ENCODE data around the gene C10orf90.
A peak's percentile ranks its signal among the peaks of the same experiment; 100 is the strongest.
"Not testable (repeated sequence)": the region's sequence is repeated elsewhere in the genome, so short reads cannot be mapped to it uniquely, and the experiment has no call there.

Gene C10orf90

DNA sequence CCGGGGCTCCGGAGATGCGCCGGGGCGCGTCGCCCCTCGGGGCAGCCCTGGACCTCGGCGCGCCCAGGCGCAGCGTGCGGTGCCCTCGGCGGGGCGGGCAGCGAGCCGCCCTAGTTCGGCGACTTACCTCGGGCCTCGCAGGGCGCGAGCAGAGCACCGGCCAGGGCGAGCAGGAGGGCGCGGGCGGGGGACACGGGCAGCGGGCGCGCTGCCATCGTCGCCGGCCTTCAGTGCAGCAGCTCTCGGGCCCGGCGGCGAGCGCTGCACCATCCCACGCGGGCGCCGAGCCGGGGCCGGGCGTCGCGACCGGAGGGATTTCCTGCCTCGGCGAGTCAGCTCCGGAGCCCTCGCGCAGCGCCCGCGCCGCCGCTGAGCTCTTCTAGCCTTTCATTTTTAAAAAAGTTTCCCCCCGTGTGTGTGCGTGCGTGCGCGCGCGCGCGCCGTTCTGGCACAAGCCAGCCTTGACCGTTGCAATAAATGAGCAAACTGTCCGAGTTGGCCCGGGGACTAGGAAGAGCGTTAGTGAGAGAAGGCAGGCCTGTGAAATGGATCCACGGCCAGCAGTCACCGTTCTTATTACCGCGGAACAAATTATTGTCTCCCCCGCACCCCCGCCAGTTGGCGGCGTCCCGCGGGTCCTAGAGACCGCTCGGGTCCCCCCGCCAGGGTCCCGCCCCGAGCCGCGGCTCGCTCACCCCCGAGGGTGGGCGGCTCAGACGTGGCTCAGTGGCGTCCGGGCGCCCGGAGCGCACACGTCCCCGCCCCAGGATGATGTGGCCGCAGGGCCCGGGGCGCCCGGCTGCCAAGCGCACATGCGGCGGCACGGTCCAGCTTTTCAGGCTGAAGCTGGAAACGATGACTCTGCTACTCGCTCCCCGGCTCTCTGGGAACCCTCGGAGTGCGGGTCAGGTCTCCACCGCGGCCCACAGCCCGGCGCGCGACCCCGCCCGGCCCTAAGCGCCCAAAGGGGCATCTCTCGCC is 282.3 kb downstream of the C10orf90 start, which contains the start of gene ADAM12:
ADAM12 (minus strand) TSS at position 547 of the 981 bp plus-strand sequence; CDS start at position 215, 332 bp downstream.
- DNase-seq = peak in 3 of 4 experiments; percentile 7 to 34 (median 10)

DNA sequence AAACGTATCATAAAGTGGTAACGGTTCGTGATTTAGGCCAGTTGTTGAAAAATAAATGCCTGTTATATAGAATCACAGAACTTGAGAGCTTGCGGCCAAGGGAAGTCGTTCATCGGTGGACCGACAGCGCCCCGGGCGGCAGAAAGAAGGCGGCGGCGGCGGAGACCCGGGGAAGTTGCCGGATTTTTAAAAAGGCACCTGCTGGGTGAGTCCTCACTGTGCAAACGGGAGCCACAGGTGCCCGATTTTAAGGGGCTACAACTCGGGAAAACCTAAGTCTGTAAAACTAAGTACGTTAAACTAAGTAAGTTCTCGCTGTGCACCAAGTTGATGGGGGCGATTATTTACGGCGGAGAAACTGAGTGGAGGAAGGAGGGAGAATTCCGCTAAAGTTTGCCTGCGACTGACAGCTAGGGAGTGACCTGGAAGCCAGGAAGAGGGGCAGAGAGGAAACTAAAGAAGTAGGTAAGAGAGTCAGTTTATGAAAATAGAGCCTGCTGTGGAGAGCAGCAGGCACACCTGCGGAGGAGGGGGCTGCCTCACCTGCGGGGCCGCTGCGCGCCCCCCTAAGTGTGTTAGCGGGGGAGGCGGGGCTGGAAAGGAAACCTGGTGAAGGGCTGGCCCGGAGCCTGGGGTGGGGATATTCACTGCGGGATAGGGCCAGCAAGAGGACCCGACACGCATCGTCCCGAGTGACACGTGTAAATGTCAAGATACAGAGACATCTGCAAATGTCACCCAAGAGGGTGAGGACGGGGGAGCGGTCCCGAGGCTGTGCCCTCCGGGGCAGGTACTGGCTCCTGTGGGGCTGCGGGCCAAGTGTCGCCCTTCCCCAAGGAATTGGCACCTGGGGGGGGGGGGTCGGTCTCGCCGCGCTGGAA is 283.2 kb downstream of the C10orf90 start:
- DNase-seq = peak; percentile 51 to 81 (median 68)

DNA sequence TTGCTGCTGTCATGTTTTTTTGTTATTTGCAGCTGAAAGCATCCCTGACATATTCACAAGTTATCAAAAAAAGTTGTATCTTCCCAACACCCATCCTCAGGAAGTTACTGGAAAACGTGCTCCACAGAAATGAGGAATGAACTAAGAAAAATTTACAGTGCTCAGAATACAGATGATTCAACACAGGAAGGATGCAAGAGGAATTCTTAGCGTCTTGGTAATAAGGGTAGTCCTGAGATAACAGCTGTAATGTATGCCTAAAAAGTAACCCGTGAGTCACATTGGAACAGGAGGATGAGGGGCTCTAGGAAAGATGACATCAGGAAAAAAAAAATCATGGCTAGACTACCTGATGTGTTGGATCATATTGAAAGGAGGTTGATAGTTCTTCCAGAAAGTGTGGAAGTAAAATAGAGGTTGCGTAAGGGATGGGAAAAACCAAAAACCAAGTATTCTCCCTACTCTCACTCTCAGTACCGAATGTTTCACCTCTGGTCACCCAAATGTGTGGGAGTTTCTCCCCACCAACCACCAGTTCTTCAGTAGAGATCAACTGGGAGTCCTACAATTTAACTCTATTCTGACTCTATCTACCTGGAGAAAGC is 286.1 kb downstream of the C10orf90 start:
- no peak for DNase-seq

DNA sequence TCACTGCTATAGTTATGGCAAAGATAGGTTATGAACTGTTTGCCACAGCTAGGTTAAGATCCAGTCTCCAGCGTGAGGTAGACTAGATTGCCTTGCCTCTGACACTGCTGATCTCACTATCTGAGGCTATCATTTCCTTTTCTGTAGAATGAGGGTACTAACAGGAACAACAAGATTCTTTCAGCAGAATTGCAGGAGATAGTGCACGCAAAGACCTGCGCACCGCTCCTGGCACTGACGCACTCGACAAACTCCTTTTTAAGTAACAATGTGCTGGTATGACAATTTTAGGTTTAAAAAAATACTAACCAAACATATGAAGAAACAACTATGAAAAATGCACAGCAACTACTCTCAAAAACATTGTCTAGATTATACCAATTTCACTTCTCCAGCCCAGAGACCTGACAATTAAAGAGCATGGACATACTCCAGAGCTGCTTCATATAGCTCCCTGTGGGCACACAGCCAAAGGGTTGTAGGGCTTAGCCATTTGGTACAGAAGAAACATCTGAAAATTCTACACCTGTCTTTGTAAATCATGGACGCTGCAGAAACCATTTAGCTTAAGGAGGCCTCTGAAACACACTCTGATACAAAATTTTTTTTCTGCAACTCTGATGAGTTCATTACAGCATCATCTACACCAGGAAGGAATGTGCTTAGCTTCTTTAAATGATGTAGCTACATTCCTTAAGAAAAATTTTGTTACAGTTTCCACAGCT is 290.0 kb downstream of the C10orf90 start:
- no peak for DNase-seq

DNA sequence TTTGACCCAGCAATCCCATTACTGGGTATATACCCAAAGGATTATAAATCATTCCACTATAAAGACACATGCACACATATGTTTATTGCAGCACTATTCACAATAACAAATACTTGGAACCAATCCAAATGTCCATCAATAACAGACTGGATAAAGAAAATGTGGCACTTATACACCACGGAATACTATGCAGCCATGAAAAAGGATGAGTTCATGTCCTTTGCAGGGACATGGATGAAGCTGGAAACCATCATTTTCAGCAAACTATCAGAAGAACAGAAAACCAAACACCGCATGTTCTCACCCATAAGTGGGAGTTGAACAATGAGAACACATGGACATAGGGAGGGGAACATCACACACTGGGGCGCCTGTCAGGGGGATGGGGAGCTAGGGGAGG is 291.3 kb downstream of the C10orf90 start:
- DNase-seq = not testable (repeated sequence)

DNA sequence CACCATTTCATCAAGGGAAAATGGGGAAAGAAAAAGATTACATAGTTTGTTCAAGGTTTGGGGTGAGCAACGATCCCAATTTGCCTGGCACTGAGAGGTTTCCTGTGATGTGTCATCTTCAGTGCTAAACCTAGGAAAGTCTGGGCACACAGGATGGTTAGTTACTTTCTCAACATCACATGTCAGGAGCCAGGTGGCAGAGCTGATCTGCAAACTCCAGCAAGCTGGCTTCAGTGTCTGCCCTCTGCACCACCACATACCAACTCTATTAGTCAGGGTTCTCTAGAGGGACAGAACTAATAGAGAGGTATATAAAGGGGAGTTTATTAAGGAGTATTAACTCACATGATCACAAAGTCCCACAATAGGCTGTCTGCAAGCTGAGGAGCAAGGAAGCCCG is 293.5 kb downstream of the C10orf90 start:
- DNase-seq = no peak

DNA sequence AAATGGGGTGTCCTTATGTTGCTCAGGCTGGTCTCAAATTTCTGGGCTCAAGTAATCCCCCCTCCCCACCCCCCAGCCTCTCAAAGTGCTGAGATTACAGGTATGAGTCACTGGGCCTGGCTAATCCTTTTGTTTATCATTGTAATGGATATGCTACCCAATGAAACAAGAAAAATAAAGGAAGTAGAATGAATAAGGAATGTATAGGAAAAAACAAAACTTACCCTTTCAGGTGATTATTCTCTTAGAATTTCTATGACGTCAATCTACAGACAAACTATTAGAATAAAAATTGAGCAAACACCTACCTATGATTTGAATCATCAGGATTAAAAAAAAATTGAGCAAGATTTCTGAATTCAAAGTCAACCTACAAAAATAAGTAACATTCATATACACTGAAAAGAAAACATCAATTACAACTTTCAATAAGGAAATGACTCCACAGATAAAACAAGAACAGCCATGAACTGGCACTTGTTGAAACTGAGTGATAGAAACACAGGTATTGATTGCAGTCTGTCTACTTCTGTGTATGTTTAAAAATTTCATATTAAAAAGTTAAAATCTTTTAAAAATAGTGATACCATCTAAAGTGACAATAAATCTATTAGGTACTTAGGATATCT is 294.5 kb downstream of the C10orf90 start:
- DNase-seq = no peak

DNA sequence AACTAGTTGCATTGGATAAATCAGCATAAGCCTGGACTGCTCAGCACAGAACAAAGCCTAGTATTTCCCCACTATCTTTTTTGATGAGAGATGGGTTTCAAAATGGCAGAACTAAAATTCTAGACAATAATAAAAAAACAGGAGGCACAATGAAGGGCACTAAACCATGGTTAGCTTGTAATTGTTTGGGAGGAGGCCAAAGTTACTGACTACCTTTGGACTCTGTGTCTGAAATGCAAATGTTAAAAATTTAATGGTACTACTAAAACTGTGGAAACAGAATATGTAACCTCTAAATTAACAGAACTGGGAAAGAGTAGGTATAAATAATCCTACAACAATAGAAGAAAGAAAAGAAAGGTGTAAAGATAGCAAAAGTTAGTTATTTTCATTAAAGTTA is 295.2 kb downstream of the C10orf90 start:
- DNase-seq = no peak
